ENCODE data around the gene TEX13B.
A peak's percentile ranks its signal among the peaks of the same experiment; 100 is the strongest.
"Not testable (repeated sequence)": the region's sequence is repeated elsewhere in the genome, so short reads cannot be mapped to it uniquely, and the experiment has no call there.

TEX13B gene

DNA sequence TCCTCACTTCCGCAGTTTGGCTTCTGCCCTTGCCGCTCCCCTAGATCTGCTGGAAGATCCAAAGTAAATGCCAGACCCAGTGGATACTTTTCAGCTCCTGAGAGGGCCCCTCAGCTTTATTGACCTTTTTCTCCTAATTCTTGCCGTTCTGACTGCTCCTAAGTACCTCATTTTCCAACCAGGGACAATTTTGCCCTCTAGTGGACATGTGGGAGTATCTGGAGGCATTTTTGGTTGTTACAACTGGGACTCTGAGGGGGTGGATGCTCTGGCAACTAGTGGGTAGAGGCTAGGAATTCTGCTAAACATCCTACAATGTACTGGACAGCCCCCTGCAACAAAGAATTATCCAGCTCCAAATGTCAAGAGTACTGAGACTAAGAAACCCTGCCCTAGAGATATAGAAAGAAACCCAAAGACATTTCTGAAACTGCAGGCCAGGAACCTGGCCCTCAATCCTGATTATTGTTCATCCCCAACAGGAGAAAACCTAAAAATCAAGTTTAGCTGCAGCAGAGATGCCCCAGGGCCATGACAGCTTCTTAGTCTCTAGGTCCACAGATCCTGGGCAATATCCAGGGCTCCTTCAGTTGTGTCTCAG lies 3.4 kb downstream of the TEX13B start:
- H3K4me3 Mint-ChIP-seq: no peak overlapping the region
- no peaks in the 10 kb centered on the region for H3K36me3 Mint-ChIP-seq (ENCODE audit: low read depth)
- no peaks in the 10 kb centered on the region for H3K9me3 Mint-ChIP-seq
- no peak overlapping the region for H3K27ac Mint-ChIP-seq
- peaks cover 4% of the 10 kb centered on the region for H3K4me1 Mint-ChIP-seq (ENCODE audit: low read depth)
- peaks cover 19% of the 10 kb centered on the region for H3K27me3 Mint-ChIP-seq
- no peak for DNase-seq

DNA sequence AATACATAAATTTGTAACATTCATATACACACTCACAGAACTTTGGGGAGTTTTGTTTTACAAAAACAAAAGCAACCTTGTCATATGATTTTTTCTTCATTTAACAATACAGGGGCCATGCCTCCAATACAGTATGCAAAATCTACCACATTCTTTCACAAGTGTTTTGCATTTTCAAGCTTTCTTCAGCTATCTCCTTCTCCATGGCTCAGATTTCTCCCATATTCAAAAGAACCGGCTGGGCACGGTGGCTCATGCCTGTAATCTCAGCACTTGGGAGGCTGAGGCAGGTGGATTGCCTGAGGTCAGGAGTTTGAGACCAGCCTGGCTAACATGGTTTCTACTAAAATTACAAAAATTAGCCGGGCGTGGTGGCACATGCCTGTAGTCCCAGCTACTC lies 4.1 kb downstream of the TEX13B start:
- Mint-ChIP-seq H3K27ac (no peak overlapping the region), H3K27me3 (peaks cover 24% of the 10 kb centered on the region), H3K36me3 (ENCODE audit: low read depth) (no peaks in the 10 kb centered on the region), H3K4me3 (no peak overlapping the region), H3K4me1 (ENCODE audit: low read depth) (peaks cover 4% of the 10 kb centered on the region), H3K9me3 (no peaks in the 10 kb centered on the region)
- DNase-seq: no peak

DNA sequence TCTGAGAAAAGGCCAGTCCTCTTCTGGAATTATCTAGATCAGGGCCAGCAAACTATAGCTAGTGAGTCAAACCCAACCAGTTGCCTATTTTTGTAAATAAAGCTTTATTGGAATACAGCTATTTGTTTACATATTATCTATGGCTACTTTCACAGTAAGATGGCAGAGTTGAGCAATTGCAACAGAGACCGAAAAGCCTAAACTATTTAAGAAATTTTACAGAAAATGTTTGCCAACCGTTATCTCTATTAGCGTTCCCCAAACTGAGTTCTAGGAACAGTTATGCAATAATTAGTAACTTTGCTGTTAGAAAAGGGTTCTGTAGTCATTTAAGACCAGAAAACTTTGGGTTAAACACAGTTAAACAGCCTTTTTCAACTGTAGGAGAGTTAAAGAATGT lies 10.5 kb downstream of the TEX13B start:
- H3K27me3 Mint-ChIP-seq: peaks cover 35% of the 10 kb centered on the region
- H3K4me1 Mint-ChIP-seq (ENCODE audit: low read depth): no peaks in the 10 kb centered on the region
- DNase-seq: no peak
- H3K4me3 Mint-ChIP-seq: no peak overlapping the region
- no peaks in the 10 kb centered on the region for H3K9me3 Mint-ChIP-seq
- no peak overlapping the region for H3K27ac Mint-ChIP-seq
- H3K36me3 Mint-ChIP-seq (ENCODE audit: low read depth): no peaks in the 10 kb centered on the region

DNA sequence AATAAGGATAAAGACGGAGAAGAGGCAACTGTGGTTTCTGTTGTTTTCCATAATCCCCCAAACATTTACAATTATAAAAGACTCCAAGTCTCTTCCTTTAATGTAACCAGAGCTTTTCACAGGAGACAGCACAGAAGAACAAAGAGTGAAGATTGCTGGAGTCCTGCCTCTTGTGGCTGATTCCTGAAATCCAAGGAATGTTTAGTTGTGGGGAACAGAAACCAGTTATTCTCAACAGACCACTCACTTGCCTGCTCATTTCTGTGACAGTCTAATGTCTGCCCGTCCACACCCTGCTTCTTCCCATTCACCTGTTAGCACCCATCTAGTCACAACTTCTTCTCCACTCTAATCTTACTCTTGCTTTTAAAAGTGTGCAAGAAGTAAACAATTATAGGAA lies 12.1 kb downstream of the TEX13B start:
- H3K4me1 Mint-ChIP-seq (ENCODE audit: low read depth): no peaks in the 10 kb centered on the region
- DNase-seq: no peak
- no peak overlapping the region for H3K4me3 Mint-ChIP-seq

DNA sequence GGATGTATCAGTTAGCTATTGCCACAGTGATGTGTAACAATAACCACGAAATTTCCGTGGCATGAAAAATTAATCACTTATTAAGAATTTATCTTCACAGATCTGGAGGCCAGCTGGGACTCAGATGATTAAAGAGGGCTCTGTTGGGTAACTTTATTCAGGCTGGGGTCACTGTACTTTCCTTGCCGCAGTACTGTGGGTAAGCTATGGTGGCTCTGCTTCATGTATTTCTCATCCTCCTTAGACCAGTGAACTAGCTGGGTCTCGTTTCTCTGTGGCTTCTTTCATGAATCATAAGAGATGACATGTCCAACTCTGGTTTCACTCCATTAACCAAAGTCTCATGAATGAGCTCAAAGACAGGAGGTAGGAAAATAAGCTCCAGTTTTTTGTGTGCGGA lies 13.5 kb downstream of the TEX13B start:
- Mint-ChIP-seq H3K9me3 (no peaks in the 10 kb centered on the region), H3K4me3 (no peak overlapping the region), H3K36me3 (ENCODE audit: low read depth) (no peaks in the 10 kb centered on the region), H3K4me1 (ENCODE audit: low read depth) (no peaks in the 10 kb centered on the region), H3K27me3 (peaks cover 42% of the 10 kb centered on the region), H3K27ac (no peak overlapping the region)
- no peak for DNase-seq

More for the DNA sequence above, 12.1 kb downstream of the TEX13B start:
- Mint-ChIP-seq H3K36me3 (ENCODE audit: low read depth) (no peaks in the 10 kb centered on the region), H3K27ac (no peak overlapping the region), H3K27me3 (peaks cover 32% of the 10 kb centered on the region), H3K9me3 (no peaks in the 10 kb centered on the region)

DNA sequence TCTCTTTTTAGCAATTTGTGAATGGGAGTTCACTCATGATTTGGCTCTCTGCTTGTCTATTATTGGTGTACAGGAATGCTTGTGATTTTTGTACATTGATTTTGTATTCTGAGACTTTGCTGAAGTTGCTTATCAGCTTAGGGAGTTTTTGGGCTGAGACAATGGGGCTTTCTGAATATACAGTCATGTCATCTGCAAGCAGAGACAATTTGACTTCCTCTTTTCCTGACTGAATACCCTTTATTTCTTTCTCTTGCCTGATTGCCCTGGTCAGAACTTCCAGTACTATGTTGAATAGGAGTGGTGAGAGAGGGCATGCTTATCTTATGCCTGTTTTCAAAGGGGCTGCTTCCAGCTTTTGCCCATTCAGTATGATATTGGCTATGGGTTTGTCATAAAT lies 26.8 kb downstream of the TEX13B start:
- not testable (repeated sequence) for H3K36me3 Mint-ChIP-seq (ENCODE audit: low read depth); DNase-seq; H3K27ac Mint-ChIP-seq; H3K9me3 Mint-ChIP-seq; H3K4me3 Mint-ChIP-seq; H3K4me1 Mint-ChIP-seq (ENCODE audit: low read depth)
- H3K27me3 Mint-ChIP-seq: peaks cover 45% of the 10 kb centered on the region

DNA sequence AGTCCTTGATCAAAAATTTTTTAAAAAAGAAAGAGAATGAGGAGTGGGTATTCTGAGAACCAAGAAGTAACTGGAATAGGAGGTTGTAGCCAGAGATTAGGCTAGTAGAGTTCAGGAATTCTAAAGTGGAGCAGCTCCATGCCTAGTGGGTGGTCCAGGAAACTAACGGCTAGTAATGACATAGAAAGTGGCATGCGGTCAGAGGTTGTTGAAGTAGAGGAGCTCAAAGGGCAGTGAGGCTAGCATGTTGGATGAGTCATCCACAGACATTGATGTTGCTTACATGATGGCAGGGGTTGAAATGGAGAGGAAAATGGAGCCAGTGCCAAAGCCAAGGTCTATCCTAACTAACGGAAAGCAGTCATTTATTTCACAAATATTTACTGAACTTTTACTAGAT lies 42.1 kb downstream of the TEX13B start:
- Mint-ChIP-seq H3K4me3 (no peak overlapping the region), H3K27me3 (peaks cover 45% of the 10 kb centered on the region), H3K9me3 (peaks cover 3% of the 10 kb centered on the region), H3K36me3 (ENCODE audit: low read depth) (no peaks in the 10 kb centered on the region), H3K4me1 (ENCODE audit: low read depth) (peaks cover 4% of the 10 kb centered on the region), H3K27ac (no peak overlapping the region)
- DNase-seq: no peak

DNA sequence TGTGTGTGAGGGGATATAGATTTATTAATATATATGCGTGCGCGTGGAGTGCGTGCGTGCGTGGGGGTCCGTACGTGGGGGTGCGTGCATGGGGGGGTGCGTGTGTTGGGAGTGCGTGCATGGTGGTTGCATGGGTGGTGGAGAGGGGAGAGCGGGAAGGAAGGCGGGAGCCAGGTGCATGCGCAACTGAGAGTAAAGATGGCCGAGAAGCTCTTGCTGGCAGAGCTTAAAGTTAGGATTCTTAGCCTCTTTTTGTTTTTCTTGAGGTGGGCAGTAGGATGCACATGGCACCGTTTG lies 45.8 kb downstream of the TEX13B start:
- no peak overlapping the region for H3K27ac Mint-ChIP-seq
- no peaks in the 10 kb centered on the region for H3K36me3 Mint-ChIP-seq (ENCODE audit: low read depth)
- H3K27me3 Mint-ChIP-seq: peaks cover 58% of the 10 kb centered on the region
- no peak for DNase-seq
- H3K4me3 Mint-ChIP-seq: no peak overlapping the region
- peaks cover 4% of the 10 kb centered on the region for H3K4me1 Mint-ChIP-seq (ENCODE audit: low read depth)
- peaks cover 3% of the 10 kb centered on the region for H3K9me3 Mint-ChIP-seq

DNA sequence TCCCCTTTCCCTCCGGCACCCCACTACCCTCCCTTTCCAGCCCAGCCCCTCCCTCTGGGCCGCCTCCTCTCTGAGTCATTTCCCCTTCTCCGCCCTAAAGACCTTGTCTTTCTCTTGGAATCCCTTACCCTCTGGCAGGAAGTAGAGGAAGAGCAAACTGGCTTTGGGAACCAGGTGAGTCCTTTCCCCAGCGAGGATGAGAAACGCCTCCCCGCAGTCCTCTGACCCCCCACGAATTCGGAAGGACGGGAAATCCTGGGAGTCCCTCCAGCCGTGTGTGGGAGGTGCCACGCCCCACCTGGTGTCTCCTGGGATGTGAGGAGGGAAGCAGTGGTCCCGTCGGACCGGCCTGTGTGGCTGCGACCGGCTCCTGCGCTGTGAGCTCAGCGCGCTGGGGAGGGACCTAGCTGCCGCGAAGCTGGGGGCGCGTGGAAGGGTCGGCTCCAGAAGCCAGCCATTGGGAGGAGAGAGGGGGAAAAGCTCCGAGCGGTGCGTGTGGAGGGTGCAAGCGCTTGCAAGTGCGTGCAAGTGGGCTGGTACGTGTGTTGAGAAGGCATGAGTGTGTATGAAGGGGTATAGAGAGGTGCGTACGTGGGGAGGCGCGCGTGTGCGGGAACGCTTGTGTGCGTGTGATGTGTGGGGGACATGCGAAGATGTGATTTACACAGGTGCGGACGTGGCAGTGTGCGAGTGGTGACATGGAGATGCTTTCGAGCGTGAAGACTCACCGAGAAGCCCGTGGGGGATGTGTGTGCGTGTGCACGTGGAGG lies 46.3 kb downstream of the TEX13B start:
- no peak overlapping the region for H3K27ac Mint-ChIP-seq
- H3K27me3 Mint-ChIP-seq: peaks cover 56% of the 10 kb centered on the region
- peak overlapping the region; percentile 36 for H3K4me3 Mint-ChIP-seq
- peaks cover 4% of the 10 kb centered on the region for H3K4me1 Mint-ChIP-seq (ENCODE audit: low read depth)
- no peak for DNase-seq
- peaks cover 3% of the 10 kb centered on the region for H3K9me3 Mint-ChIP-seq
- no peaks in the 10 kb centered on the region for H3K36me3 Mint-ChIP-seq (ENCODE audit: low read depth)

DNA sequence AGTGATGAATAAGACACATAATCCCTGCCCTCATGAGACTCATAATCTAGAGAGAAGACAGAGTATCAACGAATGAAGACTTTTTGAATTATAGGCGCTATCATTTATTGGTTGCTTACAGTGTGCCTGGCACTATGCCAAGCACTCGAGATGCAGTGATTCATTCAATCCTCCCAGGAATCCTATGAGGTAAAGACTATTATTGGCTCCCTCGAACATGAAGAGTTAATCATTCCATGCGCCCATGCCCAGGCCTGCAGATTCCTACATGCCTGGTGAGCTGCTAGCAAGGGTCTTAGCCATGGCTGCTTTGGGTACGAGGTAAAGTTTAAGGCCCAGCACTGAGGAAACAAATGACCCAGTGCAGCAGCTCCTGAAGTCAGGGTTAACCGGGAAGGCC lies 47.0 kb downstream of the TEX13B start:
- Mint-ChIP-seq H3K4me3 (no peak overlapping the region), H3K27ac (no peak overlapping the region), H3K9me3 (peaks cover 3% of the 10 kb centered on the region), H3K4me1 (ENCODE audit: low read depth) (peaks cover 4% of the 10 kb centered on the region), H3K27me3 (peaks cover 52% of the 10 kb centered on the region), H3K36me3 (ENCODE audit: low read depth) (no peaks in the 10 kb centered on the region)
- DNase-seq: no peak

DNA sequence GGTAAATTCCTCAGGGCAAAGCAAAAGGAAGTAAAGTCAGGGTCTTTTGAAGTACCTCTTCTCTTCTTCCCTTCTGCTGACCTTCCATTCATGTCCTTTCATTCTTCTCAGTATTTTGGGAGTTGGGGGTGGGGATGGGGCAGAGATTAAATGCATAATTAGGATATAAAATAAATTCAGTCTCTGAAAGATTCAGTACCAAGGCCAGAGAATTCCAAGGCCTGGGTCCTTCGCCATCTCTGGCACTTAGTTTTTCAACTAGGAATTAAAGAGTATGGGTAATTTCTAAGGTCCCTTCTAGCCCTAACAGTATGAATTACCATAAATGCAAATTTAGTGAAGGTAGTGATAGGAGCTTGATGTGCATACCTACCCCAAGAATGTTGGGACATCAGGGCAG lies 47.9 kb downstream of the TEX13B start:
- Mint-ChIP-seq H3K4me3 (no peak overlapping the region), H3K27me3 (peaks cover 42% of the 10 kb centered on the region), H3K27ac (no peak overlapping the region), H3K36me3 (ENCODE audit: low read depth) (no peaks in the 10 kb centered on the region), H3K9me3 (peaks cover 3% of the 10 kb centered on the region), H3K4me1 (ENCODE audit: low read depth) (peaks cover 4% of the 10 kb centered on the region)
- DNase-seq: no peak
